GM12878 (cell line): ENCODE results near the gene GGT6.

Experiments
- BCL11A ChIP-seq: IDR thresholded peaks from 2 replicates; pipeline ENCODE4 v1.6.1; 2011; ENCODE audit warnings: low read depth, low read length
- CTCF ChIP-seq, 3 experiments: IDR thresholded peaks in 2 of 3; conservative IDR thresholded peaks in 1 of 3; 2 replicates each; pipeline ENCODE4 v1.5.1; 2011; ENCODE audit warnings: low read depth in 3 of 3, low read length in 3 of 3, mild to moderate bottlenecking in 3 of 3, control low read depth in 2 of 3, moderate library complexity in 2 of 3, inconsistent platforms in 1 of 3, mixed read lengths in 1 of 3; ENCODE audit not compliant: control insufficient read depth in 2 of 3, insufficient read depth in 1 of 3; ENCODE audit errors: extremely low read depth in 1 of 3
- EP300 ChIP-seq, 2 experiments: fragments of 150-350 bp in 1 of 2; IDR thresholded peaks; 2 replicates each; pipeline ENCODE4 v1.6.1; 2011 to 2012; ENCODE audit warnings: low read depth in 2 of 2, low read length in 2 of 2, borderline replicate concordance in 1 of 2, improper control_type of control experiment in 1 of 2, inconsistent platforms in 1 of 2; ENCODE audit not compliant: control insufficient read depth in 1 of 2
- JUNB ChIP-seq: IDR thresholded peaks from 2 replicates; pipeline ENCODE4 v1.6.1; 2016; ENCODE audit warnings: antibody characterized with exemption, mild to moderate bottlenecking
- NBN ChIP-seq: fragments of 450-650 bp; IDR thresholded peaks from 2 replicates; pipeline ENCODE4 v1.6.1; 2016
- POLR2A ChIP-seq: IDR thresholded peaks from 2 replicates; pipeline ENCODE4 v1.6.1; 2011; ENCODE audit warnings: low read depth, mild to moderate bottlenecking, low read length
- SIX5 ChIP-seq: IDR thresholded peaks from 2 replicates; pipeline ENCODE4 v1.6.1; 2011; ENCODE audit warnings: mild to moderate bottlenecking, low read depth, low read length, moderate library complexity; ENCODE audit not compliant: severe bottlenecking
- ZNF24 ChIP-seq: fragments of 450-650 bp; IDR thresholded peaks from 2 replicates; pipeline ENCODE4 v1.6.1; 2017; ENCODE audit warnings: antibody characterized with exemption, mild to moderate bottlenecking

GRCh38 chr17:4507361-4508111 is 52.8 kb downstream of the GGT6 start:
- no peak for TF ChIP-seq SIX5
- TF ChIP-seq EP300 (IDR thresholded peaks at IDR 0.05; ENCODE audit: borderline replicate concordance in 1 of 2, control insufficient read depth in 1 of 2, low read depth in 2 of 2, low read length in 2 of 2), result no peak
- TF ChIP-seq CTCF (IDR thresholded peaks at IDR 0.05 in 2 of 3, conservative IDR thresholded peaks at IDR 0.05 in 1 of 3; ENCODE audit: control insufficient read depth in 2 of 3, extremely low read depth in 1 of 3, insufficient read depth in 1 of 3, low read depth in 3 of 3, low read length in 3 of 3), result no peak
- TF ChIP-seq BCL11A, result no peak
- no peak for TF ChIP-seq POLR2A
- no peak for TF ChIP-seq JUNB
- no peak for TF ChIP-seq NBN
- TF ChIP-seq ZNF24, result no peak
